ENCODE measurements around the gene PISD.
A peak's percentile ranks its signal among the peaks of the same experiment; 100 is the strongest.

PISD gene

GRCh38 chr22:31683181-31684105 is 21.4 kb upstream of the PISD start:
- TF ChIP-seq SNAI2 (CRISPR knock-in tag; IDR thresholded peaks at IDR 0.05) (no peak), ARNTL (CRISPR knock-in tag; IDR thresholded peaks at IDR 0.05; ENCODE audit: borderline replicate concordance, low read depth) (no peak), ISL1 (CRISPR knock-in tag; IDR thresholded peaks at IDR 0.05) (no peak), POU6F1 (CRISPR knock-in tag; IDR thresholded peaks at IDR 0.05; ENCODE audit: borderline replicate concordance, low read depth) (no peak), ZNF8 (CRISPR knock-in tag; IDR thresholded peaks at IDR 0.05) (no peak), GLIS3 (CRISPR knock-in tag; IDR thresholded peaks at IDR 0.05) (no peak), ZC3H10 (CRISPR knock-in tag; IDR thresholded peaks at IDR 0.05) (no peak), BACH2 (CRISPR knock-in tag; IDR thresholded peaks at IDR 0.05; ENCODE audit: borderline replicate concordance) (no peak), RARB (CRISPR knock-in tag; IDR thresholded peaks at IDR 0.05) (no peak), ESRRG (CRISPR knock-in tag; IDR thresholded peaks at IDR 0.05) (no peak), CREB5 (CRISPR knock-in tag; IDR thresholded peaks at IDR 0.05; ENCODE audit: low read depth) (no peak), TCF4 (CRISPR knock-in tag; IDR thresholded peaks at IDR 0.05; ENCODE audit: borderline replicate concordance) (no peak), OSR1 (CRISPR knock-in tag; IDR thresholded peaks at IDR 0.05) (no peak), CSDC2 (CRISPR knock-in tag; IDR thresholded peaks at IDR 0.05) (no peak), CSRNP3 (CRISPR knock-in tag; IDR thresholded peaks at IDR 0.05) (no peak), PPARA (CRISPR knock-in tag; IDR thresholded peaks at IDR 0.05; ENCODE audit: borderline replicate concordance) (no peak), ZNF70 (CRISPR knock-in tag; IDR thresholded peaks at IDR 0.05) (no peak), TSHZ2 (CRISPR knock-in tag; IDR thresholded peaks at IDR 0.05) (no peak), ZFP3 (CRISPR knock-in tag; IDR thresholded peaks at IDR 0.05) (no peak)
- peak; percentile 60 for ATAC-seq

GRCh38 chr22:31682751-31683150 is 20.7 kb upstream of the PISD start:
- ATAC-seq: no peak
- TF ChIP-seq ZNF8 (CRISPR knock-in tag; IDR thresholded peaks at IDR 0.05): no peak
- no peak for TF ChIP-seq OSR1 (CRISPR knock-in tag; IDR thresholded peaks at IDR 0.05)
- TF ChIP-seq TOX (CRISPR knock-in tag; IDR thresholded peaks at IDR 0.05; ENCODE audit: borderline replicate concordance): no peak
- TF ChIP-seq CSDC2 (CRISPR knock-in tag; IDR thresholded peaks at IDR 0.05): no peak
- no peak for TF ChIP-seq ZFP30 (CRISPR knock-in tag; IDR thresholded peaks at IDR 0.05)
- TF ChIP-seq PATZ1 (CRISPR knock-in tag; IDR thresholded peaks at IDR 0.05; ENCODE audit: borderline replicate concordance): no peak
- TF ChIP-seq GLIS3 (CRISPR knock-in tag; IDR thresholded peaks at IDR 0.05): no peak
- no peak for TF ChIP-seq POU6F1 (CRISPR knock-in tag; IDR thresholded peaks at IDR 0.05; ENCODE audit: borderline replicate concordance, low read depth)
- TF ChIP-seq ISL1 (CRISPR knock-in tag; IDR thresholded peaks at IDR 0.05): no peak
- TF ChIP-seq ZNF70 (CRISPR knock-in tag; IDR thresholded peaks at IDR 0.05): no peak
- TF ChIP-seq ZC3H10 (CRISPR knock-in tag; IDR thresholded peaks at IDR 0.05): no peak
- TF ChIP-seq RARB (CRISPR knock-in tag; IDR thresholded peaks at IDR 0.05): no peak
- TF ChIP-seq CSRNP3 (CRISPR knock-in tag; IDR thresholded peaks at IDR 0.05): no peak
- no peak for TF ChIP-seq ARNTL (CRISPR knock-in tag; IDR thresholded peaks at IDR 0.05; ENCODE audit: borderline replicate concordance, low read depth)
- no peak for TF ChIP-seq CREB5 (CRISPR knock-in tag; IDR thresholded peaks at IDR 0.05; ENCODE audit: low read depth)
- TF ChIP-seq ESRRG (CRISPR knock-in tag; IDR thresholded peaks at IDR 0.05): no peak
- no peak for TF ChIP-seq ZNF565 (CRISPR knock-in tag; conservative IDR thresholded peaks at IDR 0.05; ENCODE audit: low read depth)

Data from SK-N-SH treated with all-trans-retinoic acid at 6 μM for 48 hours (cell line).